HG02588 (cell line): ENCODE data around the gene RAB4B.
"Not testable (repeated sequence)": the region's sequence is repeated elsewhere in the genome, so short reads cannot be mapped to it uniquely, and the experiment has no call there.

Experiments used
- ATAC-seq: cut with Tn5 transposase; IDR thresholded peaks from one replicate; pipeline ENCODE4 v1.9.1; 2021; ENCODE audit warnings: mild to moderate bottlenecking, moderate library complexity; ENCODE audit not compliant: unreplicated experiment

RAB4B gene

GRCh38 chr19:40843653-40844052 is 65.6 kb downstream of the RAB4B start:
- ATAC-seq, result not testable (repeated sequence)
